ENCODE measurements around the gene DGKD.

DGKD gene

GRCh38 chr2:233476063-233476410 is 121.7 kb downstream of the DGKD start:
- DNase-seq (ENCODE audit: low read depth in 2 of 2) = no peak

GRCh38 chr2:233476651-233477547 is 122.6 kb downstream of the DGKD start:
- no peak for DNase-seq (ENCODE audit: low read depth in 2 of 2)

- DNase-seq (ENCODE audit: low read depth in 2 of 2) = no peak
Measured at GRCh38 chr2:233477548-233478433, 123.5 kb downstream of the DGKD start.

- no peak for DNase-seq (ENCODE audit: low read depth in 2 of 2)
Measured at GRCh38 chr2:233479616-233480489, 125.6 kb downstream of the DGKD start.

GRCh38 chr2:233480490-233481202 is 126.4 kb downstream of the DGKD start:
- DNase-seq (ENCODE audit: low read depth in 2 of 2) = no peak

GRCh38 chr2:233481368-233482142 is 127.3 kb downstream of the DGKD start:
- DNase-seq (ENCODE audit: low read depth in 2 of 2) = no peak

GRCh38 chr2:233482616-233483015 is 128.3 kb downstream of the DGKD start:
- DNase-seq (ENCODE audit: low read depth in 2 of 2) = no peak

GRCh38 chr2:233485726-233486125 is 131.4 kb downstream of the DGKD start:
- no peak for DNase-seq (ENCODE audit: low read depth in 2 of 2)

- no peak for DNase-seq (ENCODE audit: low read depth in 2 of 2)
Measured at GRCh38 chr2:233486357-233486756, 132.1 kb downstream of the DGKD start.

- peak; percentile 82 to 85 for DNase-seq (ENCODE audit: low read depth in 2 of 2)
Measured at GRCh38 chr2:233486778-233487552, 132.7 kb downstream of the DGKD start.

GRCh38 chr2:233487748-233488345 is 133.6 kb downstream of the DGKD start:
- no peak for DNase-seq (ENCODE audit: low read depth in 2 of 2)

- DNase-seq (ENCODE audit: low read depth in 2 of 2) = no peak
Measured at GRCh38 chr2:233489143-233489542, 134.8 kb downstream of the DGKD start.

- no peak for DNase-seq (ENCODE audit: low read depth in 2 of 2)
Measured at GRCh38 chr2:233489666-233490065, 135.4 kb downstream of the DGKD start.

GRCh38 chr2:233490831-233491230 is 136.5 kb downstream of the DGKD start:
- no peak for DNase-seq (ENCODE audit: low read depth in 2 of 2)

- no peak for DNase-seq (ENCODE audit: low read depth in 2 of 2)
Measured at GRCh38 chr2:233491326-233491725, 137.0 kb downstream of the DGKD start.

GRCh38 chr2:233492078-233492477 is 137.8 kb downstream of the DGKD start:
- DNase-seq (ENCODE audit: low read depth in 2 of 2) = no peak

GRCh38 chr2:233492751-233493150 is 138.5 kb downstream of the DGKD start:
- no peak for DNase-seq (ENCODE audit: low read depth in 2 of 2)

- DNase-seq (ENCODE audit: low read depth in 2 of 2) = no peak
Measured at GRCh38 chr2:233495503-233496496, 141.5 kb downstream of the DGKD start.

Data from fibroblast of skin of left quadriceps (primary cell).